Measurements from ENCODE around the gene APOL6.
"Not testable (repeated sequence)": the region's sequence is repeated elsewhere in the genome, so short reads cannot be mapped to it uniquely, and the experiment has no call there.

The APOL6 gene

DNA sequence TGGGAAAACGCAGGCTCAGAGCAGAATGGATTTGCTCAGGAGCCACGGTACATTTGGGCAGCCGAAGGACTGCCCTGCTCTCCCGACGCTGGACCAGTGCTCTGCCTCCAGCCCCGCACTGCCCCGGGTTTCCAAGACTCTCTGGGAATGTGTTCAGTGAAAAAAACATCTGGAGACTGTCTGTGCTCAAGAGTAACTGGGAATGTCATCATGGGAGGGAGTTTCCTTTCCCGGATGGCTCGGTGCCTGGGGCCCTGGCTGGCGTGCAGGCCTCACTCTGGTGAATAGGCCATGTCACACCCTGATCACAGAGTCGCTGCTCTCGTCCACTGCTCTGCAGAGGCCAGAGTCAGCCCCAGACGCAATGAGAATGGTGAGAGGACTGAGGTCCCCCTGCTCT, 9.8 kb upstream of the APOL6 start:
- no peak for DNase-seq

DNA sequence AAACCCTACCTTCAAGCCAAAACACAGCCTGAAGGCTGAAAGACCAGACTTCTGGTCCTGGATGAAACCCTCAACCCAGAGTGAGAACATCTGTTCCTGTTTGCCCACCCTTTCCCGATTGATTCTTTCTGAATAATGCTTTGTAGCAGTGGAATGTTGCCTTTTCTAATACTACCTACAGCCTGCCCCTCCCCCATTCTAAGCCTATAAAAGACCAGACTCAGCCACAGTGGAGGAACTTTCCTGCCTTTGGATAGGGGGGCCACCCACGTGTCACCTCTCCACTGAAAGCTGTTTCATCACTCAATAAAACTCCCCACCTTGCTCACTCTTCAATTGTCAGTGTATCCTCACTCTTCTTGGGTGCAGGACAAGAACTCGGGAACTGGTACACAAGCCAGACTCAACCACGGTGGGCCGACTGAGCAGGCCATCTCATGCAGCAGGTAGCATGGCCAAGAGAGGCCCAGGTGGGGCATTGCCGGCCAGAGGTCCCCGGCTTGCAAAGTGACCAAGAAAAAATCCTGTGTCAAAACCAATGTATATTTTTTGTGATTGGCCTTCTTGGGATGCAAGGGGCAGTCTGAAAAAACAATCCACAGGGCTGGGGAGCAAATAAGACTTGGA, 6.6 kb upstream of the APOL6 start:
- DNase-seq = no peak

DNA sequence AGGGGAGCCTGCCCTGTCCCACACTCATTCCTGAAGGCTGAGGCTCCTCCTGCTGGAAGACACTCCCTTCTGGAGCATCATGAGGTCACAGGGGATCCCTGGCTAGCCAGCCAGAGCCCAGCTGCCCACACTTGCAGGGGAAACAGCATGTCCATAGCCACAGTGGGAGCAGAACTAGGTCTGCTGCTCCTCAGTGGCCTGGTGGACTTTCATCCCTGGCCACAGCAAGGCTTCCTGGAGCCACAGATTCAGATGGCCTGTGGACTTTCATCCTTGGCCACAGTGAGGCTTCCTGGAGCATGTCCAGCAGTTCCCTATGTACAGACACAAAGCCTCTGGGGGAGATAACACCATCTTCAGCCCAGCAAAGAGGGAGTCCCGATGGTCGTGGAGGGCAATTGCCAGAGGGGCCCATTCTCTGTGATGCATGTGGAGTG, 5.9 kb upstream of the APOL6 start:
- DNase-seq = no peak

DNA sequence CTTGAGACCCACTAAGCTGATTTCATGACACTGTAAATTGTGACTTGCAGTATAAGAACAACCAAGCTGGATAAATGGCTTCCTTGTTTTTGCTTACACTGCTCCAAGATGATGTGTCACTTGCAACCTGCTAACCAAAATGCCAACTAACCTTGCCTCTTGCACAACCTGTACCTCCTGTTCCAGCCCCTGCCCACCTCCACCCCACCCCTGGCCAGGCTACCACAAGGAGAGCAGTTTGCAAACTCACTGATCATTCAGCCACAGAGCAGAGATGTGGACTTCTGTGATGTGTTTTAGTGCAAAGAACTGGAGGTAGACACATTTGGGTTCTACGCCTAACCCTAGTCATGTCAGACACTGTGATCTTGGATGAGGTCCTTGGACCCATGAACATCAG, 4.3 kb upstream of the APOL6 start:
- DNase-seq = no peak

DNA sequence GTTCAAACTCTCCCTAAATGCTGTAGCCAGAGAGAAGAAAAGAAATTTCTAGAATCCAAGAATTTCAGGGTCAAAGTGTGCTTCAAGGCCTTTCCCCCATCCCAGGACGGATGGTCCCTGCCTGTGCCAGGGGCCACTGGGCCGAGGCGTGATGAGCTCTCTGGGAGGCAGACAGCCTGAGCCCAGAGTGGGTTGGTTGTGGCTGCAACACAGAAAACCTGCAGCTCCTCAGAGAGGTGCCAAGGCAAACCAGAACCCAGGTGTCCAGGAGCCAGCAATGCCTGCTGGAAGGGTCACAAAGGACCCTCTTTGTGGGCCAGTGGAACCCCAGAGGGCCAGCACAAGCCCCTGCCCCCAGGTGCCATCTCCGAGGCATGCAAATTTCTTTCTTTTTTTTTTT, 2.6 kb upstream of the APOL6 start:
- DNase-seq = no peak

DNA sequence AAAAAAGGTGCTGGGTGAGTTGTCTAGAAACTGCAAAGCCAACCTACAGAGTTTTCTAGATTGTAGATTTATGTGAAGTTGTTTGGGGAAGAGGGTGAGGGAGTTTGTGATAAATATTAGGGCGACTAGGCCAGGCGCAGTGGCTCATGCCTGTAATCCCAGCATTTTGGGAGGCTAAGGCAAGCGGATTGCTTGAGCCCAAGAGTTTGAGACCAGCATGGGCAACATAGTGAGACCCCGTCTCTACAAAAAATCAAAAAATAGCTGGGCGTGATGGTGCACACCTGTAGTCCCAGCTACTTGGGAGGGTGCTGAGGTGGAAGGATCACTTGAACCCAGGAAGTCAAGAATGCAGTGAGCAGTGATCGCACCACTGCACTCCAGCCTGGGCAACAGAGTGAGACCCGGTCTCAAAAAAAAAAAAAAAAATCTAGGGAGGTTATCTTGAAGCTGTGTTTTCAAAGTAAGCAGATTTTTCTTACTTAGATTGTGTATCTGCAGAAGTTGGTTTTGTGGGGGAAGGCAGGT, 844 bp downstream of the APOL6 start:
- no peak for DNase-seq

DNA sequence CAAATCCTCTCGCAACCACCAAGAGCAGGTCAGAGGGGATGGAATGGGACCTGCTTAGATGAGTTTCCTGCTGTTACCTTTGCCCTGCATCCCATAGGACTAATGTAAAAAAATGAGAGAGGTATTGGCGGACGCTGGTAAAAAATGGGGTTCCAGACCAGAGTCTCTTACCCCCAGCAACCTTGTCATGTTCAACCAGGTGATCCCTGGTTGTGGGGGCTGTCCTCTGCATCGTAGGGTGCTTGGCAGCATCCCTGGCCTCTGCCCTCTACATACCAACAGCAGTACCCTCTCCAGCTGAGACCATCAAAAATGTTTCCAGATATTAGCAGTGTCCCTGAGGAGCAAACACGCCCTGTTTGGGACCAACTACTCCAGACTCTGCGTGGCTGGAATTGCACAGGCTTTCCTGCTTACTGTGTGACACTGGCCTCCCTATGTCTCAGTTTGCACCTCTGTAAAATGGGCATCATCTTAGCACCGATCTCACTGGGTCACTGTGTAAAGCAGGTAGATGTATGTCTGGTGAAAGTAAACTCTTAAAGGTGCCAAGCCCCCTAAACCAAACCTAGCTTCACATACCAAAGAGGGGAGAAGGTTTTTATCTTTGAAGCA, 1.5 kb downstream of the APOL6 start:
- no peak for DNase-seq

DNA sequence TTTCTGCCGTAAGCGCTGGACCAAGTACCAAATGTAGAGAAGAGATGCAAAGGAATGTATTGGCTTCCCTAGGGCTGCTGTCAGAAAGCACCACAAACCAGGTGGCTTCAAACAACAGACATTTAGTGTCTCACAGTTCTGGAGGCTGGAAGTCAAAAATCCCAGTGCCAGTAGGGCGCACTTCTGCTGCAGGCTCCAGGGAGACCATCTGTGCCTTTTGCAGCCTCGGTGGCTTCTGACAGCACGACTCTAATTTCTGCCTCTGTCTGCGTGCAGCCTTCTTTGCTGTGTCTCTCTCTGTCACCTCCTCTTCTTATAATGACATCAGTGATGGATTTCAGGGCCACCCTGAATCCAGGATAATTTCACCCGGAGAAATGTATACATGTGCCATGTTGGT, 2.8 kb downstream of the APOL6 start:
- DNase-seq = no peak

DNA sequence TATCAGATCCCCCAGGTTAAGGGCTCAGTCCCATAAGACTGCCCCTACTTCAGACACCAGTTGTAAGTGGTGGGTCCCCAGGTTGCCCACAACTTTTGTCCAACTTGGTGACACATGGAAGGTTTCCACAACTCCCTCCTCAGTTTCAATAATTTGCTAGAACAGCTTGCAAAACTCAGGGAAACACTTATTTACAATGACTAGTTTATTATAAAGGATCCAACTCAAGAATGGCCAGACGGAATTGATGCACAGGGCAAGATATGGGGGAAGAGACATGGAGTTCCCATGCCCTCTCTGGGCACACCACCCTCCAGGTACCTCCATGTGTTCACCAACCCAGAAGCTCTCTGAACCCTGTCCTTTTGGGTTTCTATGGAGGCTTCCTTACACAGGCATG, 5.6 kb downstream of the APOL6 start:
- no peak for DNase-seq

DNA sequence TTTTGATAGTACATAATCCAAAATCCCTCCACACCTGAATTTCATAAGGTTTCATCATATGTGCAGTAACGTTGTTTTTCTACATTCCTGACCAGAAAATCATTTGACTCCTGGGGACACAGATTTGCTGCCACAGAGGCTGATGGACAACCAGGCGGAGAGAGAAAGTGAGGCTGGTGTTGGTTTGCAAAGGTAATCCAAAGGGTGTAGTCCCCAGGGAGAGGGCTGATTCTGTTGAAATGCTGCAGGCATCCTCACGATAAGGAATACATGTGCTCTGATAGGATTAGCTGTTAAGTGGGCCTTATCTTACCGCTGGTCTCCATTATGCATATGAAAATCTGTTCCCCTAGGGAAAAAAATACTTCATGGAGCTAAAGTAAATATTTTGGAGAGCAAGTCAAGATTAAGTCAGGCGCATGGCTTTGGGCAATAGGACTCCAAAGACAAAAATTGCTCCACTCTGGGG, 8.1 kb downstream of the APOL6 start:
- no peak for DNase-seq

DNA sequence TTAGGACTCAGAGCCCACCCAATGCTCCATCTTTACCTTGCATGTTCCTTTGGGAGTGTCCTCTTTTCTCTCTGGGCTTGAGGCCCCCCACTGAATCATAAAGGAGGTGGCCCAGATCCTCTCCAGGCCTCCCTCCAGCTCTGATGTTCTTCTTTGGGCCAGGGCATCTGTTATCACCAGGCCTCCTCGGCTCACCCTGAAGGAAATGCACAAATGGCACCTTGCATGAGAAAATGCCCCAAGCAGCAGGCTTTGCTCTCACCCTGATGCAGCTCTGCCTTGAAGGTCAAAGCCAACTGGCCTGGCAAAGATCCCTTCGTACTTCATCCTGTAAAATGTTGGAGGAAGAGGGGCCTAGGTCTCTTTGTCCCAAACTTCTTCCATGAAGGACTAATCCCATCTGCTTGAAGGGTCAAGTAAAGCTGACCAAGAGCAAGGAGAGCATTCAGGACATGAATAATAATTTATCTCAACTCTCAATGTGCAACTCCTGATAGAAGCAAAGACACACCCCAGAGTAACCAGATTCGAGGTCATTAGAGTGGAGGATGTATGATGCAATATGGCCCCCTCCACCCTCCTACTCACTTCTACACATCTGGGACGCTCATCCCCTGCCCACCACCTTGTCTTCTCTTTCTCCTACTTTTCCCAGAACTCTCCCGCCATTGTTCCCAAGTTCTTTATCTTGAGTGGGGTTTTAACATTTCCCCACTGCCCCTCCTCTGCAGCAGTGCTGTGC, 9.5 kb downstream of the APOL6 start:
- DNase-seq = no peak

DNA sequence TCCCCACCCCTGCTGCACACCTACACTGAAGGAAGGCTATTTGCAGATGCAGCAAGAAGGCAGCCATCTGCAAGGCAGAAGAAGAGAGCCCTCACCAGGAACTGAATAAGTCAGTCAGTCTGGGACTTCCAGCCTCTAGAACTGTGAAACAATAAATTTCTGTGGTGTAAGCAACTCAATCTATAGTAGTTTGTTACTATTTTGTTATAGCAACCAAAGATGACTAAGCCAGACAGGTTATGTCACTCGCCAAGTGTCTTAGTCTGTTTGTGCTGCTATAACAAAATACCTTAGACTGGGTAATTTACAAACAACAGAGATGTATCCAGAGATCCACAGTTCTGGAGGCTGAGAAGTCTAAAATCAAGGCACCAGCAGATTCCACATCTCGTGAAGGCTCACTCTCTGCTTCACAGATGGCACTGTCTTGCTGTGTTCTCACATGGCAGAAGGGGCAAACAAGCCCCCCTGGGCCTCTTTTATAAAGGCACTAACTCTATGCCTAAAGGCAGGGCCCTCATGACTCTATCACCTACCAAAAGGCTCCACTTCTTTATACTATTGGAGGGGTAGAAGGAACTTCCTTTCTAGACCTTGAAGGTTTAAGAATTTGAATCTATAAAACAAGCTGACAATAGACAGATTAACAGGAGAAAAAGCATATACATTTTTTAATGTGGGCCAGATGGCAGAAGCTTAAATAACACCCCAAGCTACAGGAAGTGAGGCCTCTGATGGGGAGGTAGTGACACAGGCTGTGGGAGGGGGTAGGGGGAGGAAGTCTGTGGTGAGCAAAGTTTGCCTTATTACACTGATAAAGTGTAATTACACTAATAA, 12.3 kb downstream of the APOL6 start:
- no peak for DNase-seq

DNA sequence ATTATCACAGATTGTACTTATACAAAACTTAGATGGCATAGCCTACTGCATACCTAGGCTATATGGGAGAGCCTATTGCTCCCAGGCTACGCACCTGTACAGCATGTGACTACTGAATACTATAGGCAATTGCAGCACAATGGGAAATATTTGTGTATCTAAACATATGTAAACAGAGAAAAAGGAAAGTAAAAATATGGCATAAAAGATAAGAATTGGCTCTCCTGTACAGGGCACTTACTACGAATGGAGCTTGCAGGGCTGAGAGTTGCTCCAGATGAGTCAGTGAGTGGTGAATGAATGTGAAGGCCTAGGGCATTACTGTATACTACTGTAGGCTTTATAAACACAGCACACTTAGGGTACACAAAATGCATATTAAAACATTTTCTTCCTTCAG, 13.2 kb downstream of the APOL6 start:
- no peak for DNase-seq

DNA sequence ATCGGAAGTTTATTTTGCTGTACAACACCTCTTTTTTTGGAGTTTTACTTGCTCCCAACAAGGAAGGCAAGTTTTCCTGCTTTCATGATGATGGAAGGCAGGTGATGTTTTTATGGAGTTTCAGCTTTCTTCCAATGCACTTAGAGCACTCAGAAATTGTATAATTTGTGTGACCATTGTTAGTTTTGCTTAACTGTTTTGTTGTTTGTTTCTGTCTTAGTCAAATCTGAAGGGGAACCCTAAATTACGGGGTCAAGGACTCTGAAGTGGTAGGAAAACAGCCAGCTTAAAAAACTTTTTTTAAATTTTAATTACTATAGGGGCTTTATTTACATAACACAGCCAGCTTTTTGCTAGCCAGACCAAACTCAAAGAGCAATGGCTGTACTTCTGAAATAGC, 14.7 kb downstream of the APOL6 start:
- no peak for DNase-seq

DNA sequence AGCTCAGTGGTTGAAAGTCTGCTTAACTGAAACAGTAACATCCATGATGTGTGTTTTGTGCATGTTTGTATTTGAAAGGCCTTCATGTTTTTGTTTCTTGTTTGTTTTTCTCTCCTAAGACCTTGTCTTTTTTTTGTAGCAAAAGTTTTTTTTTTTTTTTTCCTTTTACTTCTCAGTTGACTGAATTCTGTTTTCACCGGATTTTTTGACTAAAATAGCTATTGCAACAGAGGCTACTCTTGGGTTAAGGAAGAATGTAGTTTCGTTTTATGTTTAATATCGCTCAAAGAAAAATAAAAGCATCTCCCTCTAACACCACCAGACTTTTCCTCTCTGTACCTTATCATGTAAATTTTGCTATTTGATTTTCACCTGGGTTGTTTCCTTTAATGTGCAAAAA, 15.1 kb downstream of the APOL6 start:
- DNase-seq = no peak

DNA sequence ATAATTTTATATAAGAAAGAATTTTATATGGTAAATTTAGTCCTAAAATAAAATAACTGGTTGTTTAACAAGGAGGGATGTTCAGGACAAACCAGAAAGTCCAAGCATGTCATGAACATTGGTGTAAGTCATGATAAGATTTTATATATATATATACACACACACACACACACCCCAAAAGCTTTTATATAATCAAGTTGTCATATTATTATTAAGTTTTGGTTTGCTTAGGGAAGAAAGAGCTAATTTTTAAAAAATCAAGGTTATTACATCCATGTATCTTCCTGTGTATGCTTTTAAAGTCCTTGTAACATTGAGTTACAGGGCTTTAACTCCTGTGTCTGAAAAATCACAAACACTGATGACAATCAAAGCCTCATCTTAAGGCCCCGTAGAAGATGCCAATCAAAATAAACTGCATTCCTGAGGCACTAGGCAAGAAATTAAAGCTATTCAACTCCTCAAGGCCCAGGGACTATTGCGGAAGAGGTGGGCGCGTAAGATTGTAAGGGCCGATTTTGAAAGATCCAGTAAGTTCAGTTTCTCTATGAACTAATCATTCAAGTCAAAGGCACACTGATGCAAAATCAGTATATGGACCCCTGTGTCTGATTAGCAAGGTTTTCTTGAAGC, 16.8 kb downstream of the APOL6 start:
- DNase-seq = no peak

DNA sequence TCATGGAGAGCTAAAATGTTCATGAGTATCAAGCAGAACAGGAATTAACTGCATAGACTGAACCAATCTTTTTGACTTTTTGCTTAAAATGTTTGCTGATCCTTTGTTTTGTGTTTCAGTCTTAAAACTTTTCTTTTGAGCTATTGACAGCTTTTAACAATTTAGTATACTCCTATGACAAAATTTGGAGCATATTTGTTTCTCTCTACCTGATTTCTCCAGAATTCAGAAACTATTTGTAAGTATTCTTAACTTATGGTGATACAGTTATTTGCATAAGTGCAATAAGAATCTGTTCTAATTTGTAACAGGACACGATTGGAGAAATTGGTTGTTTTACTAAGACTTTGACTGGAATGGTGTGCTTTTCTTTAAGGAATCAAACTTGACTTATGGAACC, 18.5 kb downstream of the APOL6 start:
- not testable (repeated sequence) for DNase-seq

DNA sequence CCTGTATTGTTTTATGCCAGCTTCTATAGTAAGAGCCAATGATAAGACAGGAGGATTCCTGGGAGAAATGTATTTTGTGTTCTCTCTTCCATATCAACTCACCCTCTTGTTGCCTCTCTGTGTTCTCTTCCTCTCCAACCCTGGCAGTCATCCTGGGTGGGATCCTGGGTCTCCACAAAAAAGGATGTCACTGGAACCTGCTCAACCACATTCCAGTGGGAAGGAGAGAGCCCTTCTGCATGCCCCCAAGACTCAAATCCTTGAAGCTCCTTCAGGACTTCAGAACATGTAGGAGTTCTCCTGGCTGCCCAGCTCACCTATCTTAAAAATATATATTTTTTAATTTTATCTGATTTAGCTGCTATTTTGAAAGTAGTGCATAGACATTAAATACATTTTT, 26.1 kb downstream of the APOL6 start:
- no peak for DNase-seq

DNA sequence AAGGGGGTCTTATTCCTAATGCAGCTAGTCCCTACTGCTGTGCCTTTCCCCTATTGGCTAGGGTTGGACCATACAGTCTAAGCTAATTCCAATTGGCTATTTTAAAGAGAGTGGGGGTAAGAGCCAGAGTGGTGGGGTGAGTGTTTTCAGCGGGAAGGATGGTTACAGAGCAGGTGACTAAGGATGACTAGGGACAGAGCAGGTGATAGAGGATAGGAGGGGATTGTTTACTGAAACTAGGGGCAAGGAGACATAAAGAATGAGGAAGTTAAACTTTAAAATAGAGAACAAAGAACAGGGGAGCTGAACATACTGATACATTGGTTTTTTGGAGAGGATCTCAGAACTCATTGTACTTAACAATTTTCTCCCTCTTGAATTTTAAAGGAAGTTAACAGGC, 27.8 kb downstream of the APOL6 start:
- not testable (repeated sequence) for DNase-seq

DNA sequence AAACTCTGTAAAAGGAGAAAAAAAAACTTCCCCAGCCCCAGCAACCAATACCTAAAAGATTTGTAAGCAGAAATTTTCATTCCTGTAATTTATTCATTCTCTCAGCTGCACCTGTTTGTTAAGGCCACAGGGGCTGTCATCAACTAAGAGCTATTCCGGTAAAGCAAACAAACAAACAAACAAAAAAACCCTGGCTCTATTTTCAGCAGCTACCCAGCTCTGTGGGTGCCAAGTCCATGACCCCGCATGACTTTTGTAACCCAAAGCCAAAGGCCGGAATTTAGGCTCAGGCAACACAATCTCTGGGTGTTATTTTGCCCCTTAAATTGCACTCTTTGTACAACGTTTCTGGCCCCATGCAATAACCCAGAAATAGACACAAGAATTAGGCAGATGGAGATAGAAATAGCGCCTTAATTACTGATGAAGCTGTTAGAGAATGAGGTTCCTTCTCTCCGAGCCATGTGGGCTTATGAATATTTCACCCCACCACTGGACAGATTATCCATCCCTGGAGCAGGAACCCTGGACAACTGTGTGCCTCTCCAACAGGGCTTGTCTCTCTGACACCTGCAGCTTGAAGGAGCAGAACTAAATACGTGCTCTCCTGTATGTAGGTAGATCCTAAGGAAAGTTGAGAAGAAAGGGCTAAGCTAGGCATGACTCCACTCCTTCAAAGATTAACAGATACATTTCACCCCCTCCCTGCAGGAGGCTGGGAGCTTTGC, 29.4 kb downstream of the APOL6 start:
- no peak for DNase-seq

DNA sequence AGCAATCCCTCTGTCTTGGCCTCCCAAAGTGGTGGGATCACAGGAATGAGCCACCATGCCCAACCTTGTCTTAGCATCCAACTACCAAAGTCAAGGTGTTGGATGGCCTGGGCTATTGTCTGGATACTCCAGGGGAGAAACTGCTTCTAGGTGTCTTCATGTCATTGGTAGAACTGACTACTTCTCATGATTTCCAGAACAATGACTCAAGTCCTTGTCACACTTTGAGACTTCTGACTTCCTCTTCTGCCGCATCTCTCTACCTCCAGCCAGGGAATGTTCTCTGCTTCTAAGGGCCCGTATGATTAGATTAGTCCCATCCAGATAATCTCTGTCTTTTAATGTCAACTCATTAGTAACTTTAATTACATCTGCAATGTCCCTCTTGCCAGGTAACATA, 30.6 kb downstream of the APOL6 start:
- DNase-seq = no peak

DNA sequence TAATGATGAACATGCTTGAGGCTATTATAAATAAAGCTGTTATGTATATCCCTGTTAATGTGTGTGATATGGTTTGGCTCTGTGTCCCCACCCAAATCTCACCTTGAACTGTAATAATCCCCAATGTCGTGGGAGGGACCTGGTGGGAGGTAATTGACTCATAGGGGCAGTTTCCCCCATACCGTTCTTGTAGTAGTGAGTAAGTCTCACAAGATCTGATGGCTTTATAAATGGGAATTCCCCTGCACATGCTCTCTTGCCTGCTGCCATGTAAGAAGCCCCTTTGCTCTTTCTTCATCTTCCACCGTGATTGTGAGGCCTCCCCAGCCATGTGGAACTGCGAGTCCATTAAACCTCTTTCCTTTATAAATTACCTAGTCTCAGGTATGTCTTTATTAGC, 31.2 kb downstream of the APOL6 start:
- not testable (repeated sequence) for DNase-seq

Data from NCI-H446 treated with DMSO at 0.1 percent for 48 hours (cell line).